AG09309 (cell line): ENCODE data around the gene OSTF1.

Source experiments
- DNase-seq: peaks from one replicate; pipeline ENCODE4 v3.0.0-alpha.2; 2010; ENCODE audit warnings: low read depth
- H3K4me3 ChIP-seq: 2 replicates; pipeline ENCODE4 v1.5.1; 2011; ENCODE audit warnings: mild to moderate bottlenecking, low read depth, low read length, moderate library complexity; ENCODE audit not compliant: control insufficient read depth
- CTCF ChIP-seq: IDR thresholded peaks from 2 replicates; pipeline ENCODE4 v1.5.1; 2011; ENCODE audit warnings: mild to moderate bottlenecking, low read depth, low read length, inconsistent platforms; ENCODE audit not compliant: insufficient read depth, control insufficient read depth; ENCODE audit errors: missing control alignments

The OSTF1 gene

DNA sequence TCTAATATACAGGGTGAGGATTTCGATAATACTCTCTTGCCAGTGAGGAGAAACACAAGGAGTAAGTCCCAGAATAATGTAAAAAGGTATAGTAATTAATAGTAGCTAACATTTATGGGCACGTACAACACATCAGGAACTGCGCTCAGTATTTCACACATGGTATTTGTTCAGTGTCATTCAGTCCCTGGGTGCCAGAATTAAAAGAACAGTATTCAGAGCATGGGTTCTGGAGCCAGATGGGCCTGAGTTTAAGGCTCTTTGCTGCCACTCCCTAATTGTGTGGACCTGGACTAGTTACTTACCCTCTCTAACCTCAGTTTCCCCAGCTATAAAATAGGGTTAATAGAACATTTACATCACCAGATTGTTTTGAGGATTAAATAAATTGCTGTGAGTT is 16.3 kb downstream of the OSTF1 start:
- H3K4me3 ChIP-seq = no peak overlapping the region
- TF ChIP-seq CTCF = no peak
- DNase-seq = no peak

GRCh38 chr9:75105019-75105540 is 16.8 kb downstream of the OSTF1 start:
- TF ChIP-seq CTCF = no peak
- DNase-seq = no peak
- no peak overlapping the region for H3K4me3 ChIP-seq

DNA sequence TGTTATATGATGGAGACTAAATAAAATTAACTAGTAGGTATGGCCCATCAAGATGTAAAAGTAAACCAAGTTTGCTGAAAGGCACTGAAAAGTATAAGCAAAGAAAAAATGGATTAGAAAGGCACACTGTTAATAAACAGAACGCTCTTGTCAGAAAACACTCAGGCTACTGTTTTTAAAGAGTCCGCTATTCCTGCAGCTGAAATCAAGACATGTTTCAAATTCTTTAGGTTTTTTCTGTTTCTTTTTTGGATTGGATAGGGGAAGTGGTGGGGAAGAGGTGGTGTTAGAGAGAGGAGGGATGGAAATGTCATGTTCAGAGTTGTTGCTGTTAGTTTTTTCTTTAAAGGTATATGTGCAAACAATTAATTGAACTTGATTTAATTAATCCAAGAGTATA is 17.5 kb downstream of the OSTF1 start:
- TF ChIP-seq CTCF = no peak
- no peak for DNase-seq
- H3K4me3 ChIP-seq = no peak overlapping the region

DNA sequence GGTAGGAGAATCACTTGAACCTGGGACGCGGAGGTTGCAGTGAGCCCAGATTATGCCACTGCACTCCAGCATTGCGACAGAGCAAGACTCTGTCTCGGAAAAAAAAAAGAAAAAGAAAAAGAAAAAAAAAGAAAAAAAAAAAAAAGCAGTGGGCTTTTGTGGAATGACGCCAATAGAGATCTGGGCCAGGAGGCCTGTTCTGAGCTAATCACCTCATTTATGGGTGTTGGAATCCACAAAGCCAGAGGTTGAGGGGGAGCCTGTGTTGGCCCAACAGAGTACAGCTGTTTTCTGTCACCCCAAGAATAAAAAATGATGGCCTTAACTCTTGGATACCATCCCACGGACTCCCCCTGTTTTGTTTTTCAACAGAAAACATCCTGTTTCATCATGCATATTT is 18.5 kb downstream of the OSTF1 start:
- no peak for DNase-seq
- TF ChIP-seq CTCF = no peak
- H3K4me3 ChIP-seq = no peak overlapping the region

- no peak overlapping the region for H3K4me3 ChIP-seq
- TF ChIP-seq CTCF = no peak
- no peak for DNase-seq
Observed at GRCh38 chr9:75108571-75108970, 20.3 kb downstream of the OSTF1 start.

GRCh38 chr9:75109210-75109839 is 21.0 kb downstream of the OSTF1 start:
- no peak for DNase-seq
- TF ChIP-seq CTCF = no peak
- no peak overlapping the region for H3K4me3 ChIP-seq
